LNCAP (cell line): Measurements from ENCODE around the gene CEP164.

Source experiments
- CTCF ChIP-seq: fragments of 450-650 bp; IDR thresholded peaks from 2 replicates; pipeline ENCODE4 v1.5.1; 2017; ENCODE audit warnings: mild to moderate bottlenecking

Gene CEP164

DNA sequence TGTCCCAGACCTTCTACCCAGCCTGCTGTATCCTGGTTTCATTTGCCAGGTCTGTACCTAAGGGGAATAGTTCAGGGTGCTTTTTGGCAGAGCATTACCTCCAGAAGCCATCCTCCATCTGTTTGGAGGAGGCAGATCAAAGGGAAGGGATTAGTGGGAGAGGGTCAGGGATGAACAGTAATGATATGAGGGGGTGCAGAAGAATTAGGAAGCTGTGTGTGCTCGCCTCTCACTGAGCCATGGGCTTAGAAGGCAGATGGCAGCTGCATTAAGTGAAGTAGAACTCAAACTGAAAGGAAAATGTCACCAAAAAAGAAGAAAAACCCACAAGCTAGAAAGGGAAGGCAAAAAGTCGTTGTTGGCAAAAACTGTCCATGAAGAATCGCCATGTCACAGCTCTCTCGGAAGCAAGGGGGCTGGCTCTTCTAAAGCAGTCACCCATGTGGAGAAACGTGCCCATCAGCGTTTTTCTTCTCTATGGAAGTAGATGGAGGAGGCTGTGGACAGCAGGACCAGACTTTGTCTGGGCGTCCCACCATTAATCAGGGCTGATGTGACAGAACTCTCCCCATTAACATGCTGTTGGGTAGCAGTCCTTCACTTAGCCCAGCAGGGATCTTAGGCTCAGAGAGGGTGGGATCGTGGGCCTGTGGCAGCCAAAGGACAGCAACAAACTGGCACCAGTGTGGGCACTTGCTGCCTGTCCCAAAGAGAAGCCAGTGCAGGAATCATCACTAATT, 46.8 kb downstream of the CEP164 start:
- TF ChIP-seq CTCF = no peak

DNA sequence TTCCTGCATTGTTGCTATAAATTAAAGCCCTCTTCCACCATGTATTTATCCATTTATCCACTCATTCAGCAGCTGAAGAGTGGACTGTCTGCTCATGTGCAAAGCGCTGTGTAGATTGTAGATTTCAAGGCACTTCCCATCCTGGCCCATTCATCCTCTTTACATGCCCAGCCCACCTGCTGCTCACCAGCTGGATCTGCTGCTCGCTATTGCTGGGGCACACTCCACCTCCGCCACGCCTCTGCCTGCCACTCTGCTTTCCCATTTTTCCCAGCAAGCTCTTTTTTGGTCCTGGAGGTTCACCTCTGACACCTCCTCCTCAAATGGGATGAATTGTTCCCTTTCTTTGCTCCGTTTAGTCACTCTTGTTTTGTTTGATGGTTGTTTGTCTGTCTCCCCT, 48.3 kb downstream of the CEP164 start:
- TF ChIP-seq CTCF = no peak

GRCh38 chr11:117376517-117376916, 48.9 kb downstream of the CEP164 start:
- TF ChIP-seq CTCF = no peak

GRCh38 chr11:117378976-117379865, 51.6 kb downstream of the CEP164 start:
- no peak for TF ChIP-seq CTCF

DNA sequence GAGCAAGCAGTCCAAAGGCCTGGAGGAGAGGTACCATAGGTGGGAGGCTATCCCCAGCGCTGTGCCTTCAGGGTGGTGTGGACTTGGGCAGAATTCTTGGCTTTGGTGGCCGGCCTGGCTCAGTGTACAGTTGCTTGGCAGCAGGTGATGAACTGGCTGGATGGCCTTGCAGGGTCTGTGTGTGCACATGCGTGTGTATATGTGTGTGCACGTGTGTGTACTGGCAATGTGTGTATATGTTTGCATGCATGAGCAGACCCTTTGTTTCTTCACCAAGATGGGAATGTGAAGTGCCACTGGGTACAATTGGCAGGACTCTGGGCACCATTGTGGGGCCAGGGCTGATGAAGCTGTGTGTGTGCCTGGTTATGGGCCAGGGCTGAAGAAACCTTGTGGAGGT, 53.0 kb downstream of the CEP164 start:
- TF ChIP-seq CTCF = no peak

- TF ChIP-seq CTCF = no peak
Observed at GRCh38 chr11:117381481-117382387, 54.1 kb downstream of the CEP164 start.

- no peak for TF ChIP-seq CTCF
Observed at GRCh38 chr11:117382746-117383145, 55.1 kb downstream of the CEP164 start.
